Endodermal cell (in vitro differentiated cells): ENCODE measurements around the gene LEPR. TPM values are rescaled to one million over a fixed set of nuclear protein-coding genes. Genes with fewer than 3 reads are reported as not detected.

Source experiments
- DNase-seq: peaks from one replicate; pipeline ENCODE4 v3.0.0-alpha.2; 2017
- H3K27ac ChIP-seq: 2 replicates; pipeline ENCODE4 v1.5.1; 2013; ENCODE audit warnings: mild to moderate bottlenecking, low read depth, low read length, moderate library complexity
- H3K27me3 ChIP-seq: 2 replicates; pipeline ENCODE4 v1.6.1; 2013; ENCODE audit warnings: mild to moderate bottlenecking, low read length, moderate library complexity; ENCODE audit not compliant: insufficient read depth, control insufficient read depth, poor library complexity, severe bottlenecking
- H3K36me3 ChIP-seq: 2 replicates; pipeline ENCODE4 v1.7.0; 2013; ENCODE audit warnings: mild to moderate bottlenecking, low read length, moderate library complexity; ENCODE audit not compliant: control insufficient read depth, insufficient read depth
- H3K4me1 ChIP-seq: one replicate; pipeline ENCODE4 v1.7.0; 2013; ENCODE audit warnings: low read length; ENCODE audit not compliant: control insufficient read depth, insufficient read depth
- H3K4me3 ChIP-seq: 2 replicates; pipeline ENCODE4 v1.5.1; 2013; ENCODE audit warnings: mild to moderate bottlenecking, low read length, moderate library complexity
- H3K9ac ChIP-seq: 2 replicates; pipeline ENCODE4 v1.6.1; 2013; ENCODE audit warnings: mild to moderate bottlenecking, low read length, moderate library complexity; ENCODE audit not compliant: poor library complexity, severe bottlenecking; ENCODE audit errors: extremely low read depth
- H3K9me3 ChIP-seq: 2 replicates; pipeline ENCODE4 v1.6.1; 2013; ENCODE audit warnings: mild to moderate bottlenecking, low read length, moderate library complexity; ENCODE audit not compliant: control insufficient read depth
- H3K27ac Mint-ChIP-seq: 2 replicates; pipeline ENCODE4 v1.8.0; 2020; ENCODE audit warnings: mixed read lengths
- H3K27me3 Mint-ChIP-seq: 2 replicates; pipeline ENCODE4 v1.8.0; 2021; ENCODE audit warnings: mild to moderate bottlenecking, mixed read lengths; ENCODE audit not compliant: insufficient read depth
- H3K36me3 Mint-ChIP-seq: 2 replicates; pipeline ENCODE4 v1.8.0; 2020; ENCODE audit warnings: low read depth, mixed read lengths
- H3K4me1 Mint-ChIP-seq: 2 replicates; pipeline ENCODE4 v1.8.0; 2020; ENCODE audit warnings: mixed read lengths
- H3K4me3 Mint-ChIP-seq: 2 replicates; pipeline ENCODE4 v1.8.0; 2020; ENCODE audit warnings: mild to moderate bottlenecking, moderate library complexity, mixed read lengths
- H3K9me3 Mint-ChIP-seq: 2 replicates; pipeline ENCODE4 v1.8.0; 2020; ENCODE audit warnings: mild to moderate bottlenecking, mixed read lengths
- CTCF ChIP-seq: fragments of 200-600 bp; sonication (generic); conservative IDR thresholded peaks from 2 replicates; pipeline ENCODE4 v1.5.0; 2021; ENCODE audit warnings: antibody characterized with exemption, mild to moderate bottlenecking
- WGBS, 2 experiments: methylation state at CpG; one replicate each; pipeline versions ENCODE4 v1.1.5 to v1.1.7; 2013; ENCODE audit warnings: missing lambda C conversion rate in 2 of 2, mixed read lengths in 1 of 2; ENCODE audit not compliant: insufficient coverage in 1 of 2, insufficient read length in 1 of 2; 5-methylcytosine and 5-hydroxymethylcytosine counted together
- total RNA-seq, 2 donors: library from RNA; stranded (reverse); fragmentation: NEBNext Ultra II Directional in 1 of 2; extraction: Animal tissue kit (Norgen Biotek cat#: 25700) in 1 of 2; gene quantifications; 2 replicates in 1 of 2; 3 replicates in 1 of 2; pipeline ENCODE4 v1.2.1, GENCODE V29; 2021

Gene LEPR
- total RNA-seq, 2 donors from 2014 or later = 7.2 to 11.1 TPM

GRCh38 chr1:65424573-65424889, 4.1 kb downstream of the LEPR start:
- H3K27me3 ChIP-seq = no peaks in the 10 kb centered on the region
- H3K27me3 Mint-ChIP-seq = no peaks in the 10 kb centered on the region
- DNase-seq = no peak
- H3K36me3 ChIP-seq = peaks cover 40% of the 10 kb centered on the region
- peak overlapping the region; percentile 78 for H3K27ac Mint-ChIP-seq
- no peak overlapping the region for H3K9ac ChIP-seq
- no peak overlapping the region for H3K27ac ChIP-seq
- H3K36me3 Mint-ChIP-seq = peaks cover 43% of the 10 kb centered on the region
- H3K4me3 Mint-ChIP-seq = no peak overlapping the region
- no peak for TF ChIP-seq CTCF
- no peaks in the 10 kb centered on the region for H3K4me1 ChIP-seq
- H3K9me3 Mint-ChIP-seq = no peaks in the 10 kb centered on the region
- H3K4me3 ChIP-seq = no peak overlapping the region
- H3K9me3 ChIP-seq = no peaks in the 10 kb centered on the region
- 92% methylated on average over 1 of the region's 1 CpG; no CpG with 5 or more reads in 1 of the 2 experiments for WGBS, 2 experiments
- peaks cover 15% of the 10 kb centered on the region for H3K4me1 Mint-ChIP-seq

- Mint-ChIP-seq H3K36me3 (peaks cover 43% of the 10 kb centered on the region), H3K9me3 (no peaks in the 10 kb centered on the region), H3K4me3 (no peak overlapping the region), H3K27ac (peak overlapping the region; percentile 81), H3K27me3 (no peaks in the 10 kb centered on the region), H3K4me1 (peaks cover 12% of the 10 kb centered on the region)
- no peaks in the 10 kb centered on the region for H3K27me3 ChIP-seq
- peaks cover 43% of the 10 kb centered on the region for H3K36me3 ChIP-seq
- H3K4me1 ChIP-seq = no peaks in the 10 kb centered on the region
- H3K4me3 ChIP-seq = no peak overlapping the region
- H3K27ac ChIP-seq = no peak overlapping the region
- WGBS, 2 experiments = 92 to 100% methylated on average over 1 to 2 of the region's 2 CpGs
- H3K9me3 ChIP-seq = no peaks in the 10 kb centered on the region
- no peak for DNase-seq
- no peak overlapping the region for H3K9ac ChIP-seq
- TF ChIP-seq CTCF = no peak
Observed at GRCh38 chr1:65425006-65425405, 4.5 kb downstream of the LEPR start.

- Mint-ChIP-seq H3K4me3 (no peak overlapping the region), H3K9me3 (no peaks in the 10 kb centered on the region), H3K27me3 (no peaks in the 10 kb centered on the region), H3K27ac (peak overlapping the region; percentile 81), H3K4me1 (peaks cover 12% of the 10 kb centered on the region), H3K36me3 (peaks cover 43% of the 10 kb centered on the region)
- 86 to 90% methylated on average over 1 to 3 of the region's 3 CpGs for WGBS, 2 experiments
- no peak overlapping the region for H3K9ac ChIP-seq
- H3K4me3 ChIP-seq = no peak overlapping the region
- no peaks in the 10 kb centered on the region for H3K4me1 ChIP-seq
- TF ChIP-seq CTCF = no peak
- H3K27me3 ChIP-seq = no peaks in the 10 kb centered on the region
- no peaks in the 10 kb centered on the region for H3K9me3 ChIP-seq
- peak; percentile 66 for DNase-seq
- H3K27ac ChIP-seq = peak overlapping the region; percentile 16
- peaks cover 50% of the 10 kb centered on the region for H3K36me3 ChIP-seq
Observed at GRCh38 chr1:65425697-65426096, 5.2 kb downstream of the LEPR start.
